K562 (cell line): ENCODE data around the gene TSSK2. TPM values are rescaled to one million over a fixed set of nuclear protein-coding genes. Genes with fewer than 3 reads are reported as not detected.
A peak's percentile ranks its signal among the peaks of the same experiment; 100 is the strongest.

Experiments used
- C11orf30 ChIP-seq: fragments of 450-650 bp; IDR thresholded peaks from 2 replicates; pipeline ENCODE4 v1.6.1; 2016; ENCODE audit warnings: low read depth, mild to moderate bottlenecking
- CHD1 ChIP-seq: fragments of 200-600 bp; sonication (generic); IDR thresholded peaks from one replicate; pipeline ENCODE4 v1.6.1; 2012; ENCODE audit warnings: mild to moderate bottlenecking, moderate library complexity, low read length, inconsistent platforms
- ETV1 ChIP-seq: fragments of 450-650 bp; conservative IDR thresholded peaks from 2 replicates; pipeline ENCODE4 v1.6.1; 2016; ENCODE audit warnings: missing genetic modification characterization, control low read depth, low read depth, missing compliant biosample characterization
- MAFF ChIP-seq: IDR thresholded peaks from 2 replicates; pipeline ENCODE4 v1.6.1; 2012; ENCODE audit warnings: low read length, improper control_type of control experiment
- MEIS2 ChIP-seq: fragments of 450-650 bp; IDR thresholded peaks from 2 replicates; pipeline ENCODE4 v1.6.1; 2014; ENCODE audit warnings: mild to moderate bottlenecking; ENCODE audit not compliant: partially characterized antibody
- MIER1 ChIP-seq: fragments of 450-650 bp; IDR thresholded peaks from 2 replicates; pipeline ENCODE4 v1.6.1; 2016; ENCODE audit warnings: antibody characterized with exemption, mild to moderate bottlenecking, low read depth
- MYC ChIP-seq, 2 experiments: fragments of 250-450 bp in 1 of 2; sonication (Bioruptor Pico) in 1 of 2; IDR thresholded peaks; 2 replicates each; pipeline versions ENCODE4 v1.5.1 to v1.6.1; 2012 to 2021; ENCODE audit warnings: low read depth in 2 of 2, borderline replicate concordance in 1 of 2, improper control_type of control experiment in 1 of 2, low read length in 1 of 2, mild to moderate bottlenecking in 1 of 2, moderate library complexity in 1 of 2
- RUNX1 ChIP-seq: sonication (generic); IDR thresholded peaks from 2 replicates; pipeline ENCODE4 v1.6.1; 2016; ENCODE audit warnings: antibody characterized with exemption, low read depth
- SMAD4 ChIP-seq: fragments of 250-450 bp; sonication (Bioruptor Pico); conservative IDR thresholded peaks from 2 replicates; pipeline ENCODE4 v1.8.0; 2021; ENCODE audit warnings: inconsistent platforms, mild to moderate bottlenecking, moderate library complexity
- TOE1 ChIP-seq, 2 experiments: fragments of 450-650 bp in 1 of 2; sonication (generic) in 1 of 2; formaldehyde crosslinking in 1 of 2; IDR thresholded peaks; 2 replicates each; pipeline versions ENCODE4 v1.7.1 to v1.8.0; 2016 to 2022; ENCODE audit warnings: borderline replicate concordance in 2 of 2, mild to moderate bottlenecking in 2 of 2, antibody characterized with exemption in 1 of 2, inconsistent platforms in 1 of 2, low read depth in 1 of 2, missing genetic modification reagents in 1 of 2, moderate library complexity in 1 of 2
- YBX1 ChIP-seq: fragments of 450-650 bp; IDR thresholded peaks from 2 replicates; pipeline ENCODE4 v1.7.1; 2016; ENCODE audit warnings: mild to moderate bottlenecking
- ZBTB17 ChIP-seq: fragments of 450-650 bp; formaldehyde crosslinking; IDR thresholded peaks from 2 replicates; pipeline ENCODE4 v1.4.0; 2020; ENCODE audit warnings: mild to moderate bottlenecking
- ZNF134 ChIP-seq: fragments of 250-450 bp; sonication (Bioruptor Pico); conservative IDR thresholded peaks from 2 replicates; pipeline ENCODE4 v1.4.0; 2020
- polyA plus RNA-seq, 8 experiments: library from polyadenylated mRNA; depleted of rRNA in 4 of 8; stranded (reverse) in 5 of 8; unstranded in 3 of 8; fragments of >200 nt; fragmentation: Nextera tagmentation in 2 of 8; fragmentation: Illumina TruSeq in 1 of 8; extraction: Ambion mirVana in 2 of 8; extraction: Trizol in 1 of 8; gene quantifications; 2 replicates each; pipeline versions ENCODE4 v1.2.1 to v1.2.3, GENCODE V29; 2011 to 2014; ENCODE audit warnings: inconsistent platforms in 1 of 8, missing spikeins in 1 of 8
- total RNA-seq, 7 experiments: library from RNA; depleted of rRNA in 6 of 7; stranded (reverse); fragments of >200 nt in 6 of 7; fragmentation: Illumina TruSeq in 2 of 7; extraction: Trizol in 2 of 7; gene quantifications; 2 replicates each; pipeline versions ENCODE4 v1.2.1 to v1.2.3, GENCODE V29; 2011 to 2021; ENCODE audit warnings: low replicate concordance in 1 of 7

The TSSK2 gene
- total and polyA plus RNA-seq, 9 of the 15 experiments (the other 6 are each of a cell fraction or from before 2014, with no cell fraction given): 0.04 TPM; not detected in 8

DNA sequence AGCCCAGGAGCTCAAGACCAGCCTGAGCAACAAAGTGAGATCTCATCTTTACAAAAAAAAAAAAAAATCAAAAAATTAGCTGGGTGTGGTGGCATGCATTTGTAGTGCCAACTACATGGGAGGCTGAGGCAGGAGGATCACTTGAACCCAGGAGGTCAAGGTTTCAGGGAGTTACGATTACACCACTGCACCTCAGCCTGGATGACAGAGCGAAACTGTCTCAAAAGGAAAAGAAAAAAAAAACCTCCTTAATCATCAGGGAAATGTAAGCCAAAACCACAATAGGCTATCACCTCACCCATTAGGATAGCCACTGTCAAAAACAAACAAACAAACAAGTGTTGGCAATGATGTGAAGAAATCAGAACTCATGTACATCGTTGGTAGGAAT is 22.3 kb upstream of the TSSK2 start (continued):
- TF ChIP-seq MYC (IDR thresholded peaks at IDR 0.05; ENCODE audit: low read depth, low read length) (no peak), MYC (CRISPR knock-in tag; IDR thresholded peaks at IDR 0.05; ENCODE audit: borderline replicate concordance, low read depth) (peak; percentile 55; the same call in 1 of the 2 replicates), MIER1 (peak; percentile 75; the same call in 1 of the 2 replicates), ZBTB17 (CRISPR knock-in tag) (0 out of 2 replicates have a peak, but pooled peaks have one; percentile 17), MAFF (peak; percentile 58; the same call in 1 of the 2 replicates), TOE1 (IDR thresholded peaks at IDR 0.05; ENCODE audit: borderline replicate concordance) (no peak), TOE1 (CRISPR knock-in tag; IDR thresholded peaks at IDR 0.05; ENCODE audit: borderline replicate concordance, low read depth) (no peak), CHD1 (peak; percentile 24), YBX1 (0 out of 2 replicates have a peak, but pooled peaks have one; percentile 68), ZNF134 (CRISPR knock-in tag) (no peak), C11orf30 (peak; percentile 60; the same call in 1 of the 2 replicates), RUNX1 (no peak), MEIS2 (peak; percentile 21), ETV1 (tag) (0 out of 2 replicates have a peak, but pooled peaks have one; percentile 21), SMAD4 (CRISPR knock-in tag) (peak; percentile 34)
